HG02571 (cell line): ENCODE data around the gene ANO1.

Source experiments
- ATAC-seq: cut with Tn5 transposase; IDR thresholded peaks from one replicate; pipeline ENCODE4 v1.9.1; 2021; ENCODE audit warnings: mild to moderate bottlenecking, moderate library complexity; ENCODE audit not compliant: unreplicated experiment

ANO1 gene

GRCh38 chr11:70158201-70158600, 80.1 kb downstream of the ANO1 start:
- ATAC-seq: no peak

- ATAC-seq: no peak
These were observed 80.8 kb downstream of the ANO1 start for GRCh38 chr11:70158757-70159389.

GRCh38 chr11:70159627-70160570, 81.8 kb downstream of the ANO1 start:
- no peak for ATAC-seq

- ATAC-seq: no peak
These were observed 83.0 kb downstream of the ANO1 start for GRCh38 chr11:70161043-70161625.

- ATAC-seq: no peak
These were observed 86.6 kb downstream of the ANO1 start for GRCh38 chr11:70164705-70165104.

GRCh38 chr11:70167120-70167519, 89.0 kb downstream of the ANO1 start:
- no peak for ATAC-seq

- no peak for ATAC-seq
These were observed 89.7 kb downstream of the ANO1 start for GRCh38 chr11:70167723-70168404.

GRCh38 chr11:70168405-70168754, 90.3 kb downstream of the ANO1 start:
- no peak for ATAC-seq

- no peak for ATAC-seq
These were observed 91.0 kb downstream of the ANO1 start for GRCh38 chr11:70169127-70169526.

- no peak for ATAC-seq
These were observed 91.5 kb downstream of the ANO1 start for GRCh38 chr11:70169632-70170031.

- no peak for ATAC-seq
These were observed 92.6 kb downstream of the ANO1 start for GRCh38 chr11:70170596-70171210.

GRCh38 chr11:70173018-70173417, 94.9 kb downstream of the ANO1 start:
- ATAC-seq: no peak

GRCh38 chr11:70174547-70175235, 96.6 kb downstream of the ANO1 start:
- ATAC-seq: no peak

- no peak for ATAC-seq
These were observed 97.2 kb downstream of the ANO1 start for GRCh38 chr11:70175236-70175698.

GRCh38 chr11:70176940-70177689, 99.0 kb downstream of the ANO1 start:
- no peak for ATAC-seq

- no peak for ATAC-seq
These were observed 102.8 kb downstream of the ANO1 start for GRCh38 chr11:70180906-70181305.

- ATAC-seq: no peak
These were observed 104.1 kb downstream of the ANO1 start for GRCh38 chr11:70182266-70182665.

GRCh38 chr11:70183032-70183431, 104.9 kb downstream of the ANO1 start:
- no peak for ATAC-seq

- ATAC-seq: no peak
These were observed 105.5 kb downstream of the ANO1 start for GRCh38 chr11:70183483-70184176.
